ENCODE measurements around the gene SART3.

Gene SART3

GRCh38 chr12:108478611-108479206 is 82.3 kb downstream of the SART3 start:
- H3K9me3 ChIP-seq (ENCODE audit: control insufficient read depth, low read length) = no peaks in the 10 kb centered on the region
- H3K36me3 ChIP-seq (ENCODE audit: control insufficient read depth, insufficient read depth, low read length) = no peaks in the 10 kb centered on the region
- H3K27me3 ChIP-seq (ENCODE audit: control insufficient read depth, insufficient read depth, low read length) = no peaks in the 10 kb centered on the region
- no peak overlapping the region for H3K4me3 ChIP-seq (ENCODE audit: low read length)
- H3K4me1 ChIP-seq (ENCODE audit: control insufficient read depth, insufficient read depth, low read length) = no peaks in the 10 kb centered on the region
- H3K9ac ChIP-seq (ENCODE audit: low read length) = no peak overlapping the region

GRCh38 chr12:108477881-108478259 is 83.1 kb downstream of the SART3 start:
- Histone ChIP-seq H3K4me1 (ENCODE audit: control insufficient read depth, insufficient read depth, low read length) (no peaks in the 10 kb centered on the region), H3K4me3 (ENCODE audit: low read length) (no peak overlapping the region), H3K27me3 (ENCODE audit: control insufficient read depth, insufficient read depth, low read length) (no peaks in the 10 kb centered on the region), H3K9ac (ENCODE audit: low read length) (no peak overlapping the region), H3K9me3 (ENCODE audit: control insufficient read depth, low read length) (no peaks in the 10 kb centered on the region), H3K36me3 (ENCODE audit: control insufficient read depth, insufficient read depth, low read length) (no peaks in the 10 kb centered on the region)

- Histone ChIP-seq H3K9ac (ENCODE audit: low read length) (no peak overlapping the region), H3K36me3 (ENCODE audit: control insufficient read depth, insufficient read depth, low read length) (no peaks in the 10 kb centered on the region), H3K4me1 (ENCODE audit: control insufficient read depth, insufficient read depth, low read length) (no peaks in the 10 kb centered on the region), H3K27me3 (ENCODE audit: control insufficient read depth, insufficient read depth, low read length) (no peaks in the 10 kb centered on the region), H3K9me3 (ENCODE audit: control insufficient read depth, low read length) (no peaks in the 10 kb centered on the region), H3K4me3 (ENCODE audit: low read length) (no peak overlapping the region)
Measured at GRCh38 chr12:108477055-108477880, 83.7 kb downstream of the SART3 start.

GRCh38 chr12:108475396-108475795 is 85.6 kb downstream of the SART3 start:
- Histone ChIP-seq H3K4me1 (ENCODE audit: control insufficient read depth, insufficient read depth, low read length) (no peaks in the 10 kb centered on the region), H3K36me3 (ENCODE audit: control insufficient read depth, insufficient read depth, low read length) (no peaks in the 10 kb centered on the region), H3K27me3 (ENCODE audit: control insufficient read depth, insufficient read depth, low read length) (no peaks in the 10 kb centered on the region), H3K9ac (ENCODE audit: low read length) (no peak overlapping the region), H3K4me3 (ENCODE audit: low read length) (no peak overlapping the region), H3K9me3 (ENCODE audit: control insufficient read depth, low read length) (no peaks in the 10 kb centered on the region)

GRCh38 chr12:108473400-108474055 is 87.4 kb downstream of the SART3 start:
- Histone ChIP-seq H3K4me3 (ENCODE audit: low read length) (no peak overlapping the region), H3K27me3 (ENCODE audit: control insufficient read depth, insufficient read depth, low read length) (no peaks in the 10 kb centered on the region), H3K9me3 (ENCODE audit: control insufficient read depth, low read length) (no peaks in the 10 kb centered on the region), H3K36me3 (ENCODE audit: control insufficient read depth, insufficient read depth, low read length) (no peaks in the 10 kb centered on the region), H3K9ac (ENCODE audit: low read length) (no peak overlapping the region), H3K4me1 (ENCODE audit: control insufficient read depth, insufficient read depth, low read length) (no peaks in the 10 kb centered on the region)

Measured in mucosa of stomach (tissue), 1 donor.